ENCODE results near the gene SLC47A2. TPM values are rescaled to one million over a fixed set of nuclear protein-coding genes. Genes with fewer than 3 reads are reported as not detected.
A peak's percentile ranks its signal among the peaks of the same experiment; 100 is the strongest.

SLC47A2 gene
- total RNA-seq, 3 donors from 2014 or later: 0.15 to 0.66 TPM; not detected in 1

GRCh38 chr17:19744492-19744891 is 28.1 kb upstream of the SLC47A2 start:
- no peak for DNase-seq (ENCODE audit: low spot score in 2 of 2)
- intact Hi-C loops (cut with DNase I; ENCODE audit: low total_unique reads): no loop called here
- peaks cover 3 to 5% of the 10 kb centered on the region in 2 donors for H3K4me1 ChIP-seq
- H3K27ac ChIP-seq: peak overlapping the region; percentile 72 to 84
- no peaks in the 10 kb centered on the region for H3K36me3 ChIP-seq
- peak overlapping the region; percentile 49 to 77 (median 50) for H3K4me3 ChIP-seq
- no peak for TF ChIP-seq POLR2A (IDR thresholded peaks at IDR 0.05)
- no peak for TF ChIP-seq POLR2AphosphoS5 (IDR thresholded peaks at IDR 0.05)
- TF ChIP-seq CTCF (IDR thresholded peaks at IDR 0.05): no peak
- H3K9me3 ChIP-seq: no peaks in the 10 kb centered on the region
- no peaks in the 10 kb centered on the region for H3K27me3 ChIP-seq

GRCh38 chr17:19743101-19744100 is 27.0 kb upstream of the SLC47A2 start:
- Histone ChIP-seq H3K9me3 (no peaks in the 10 kb centered on the region), H3K4me3 (no peak overlapping the region), H3K27me3 (no peaks in the 10 kb centered on the region), H3K4me1 (peaks cover 3 to 5% of the 10 kb centered on the region in 2 donors), H3K27ac (no peak overlapping the region), H3K36me3 (no peaks in the 10 kb centered on the region)
- DNase-seq (ENCODE audit: low spot score in 2 of 2): no peak
- TF ChIP-seq POLR2A (IDR thresholded peaks at IDR 0.05) (no peak), CTCF (IDR thresholded peaks at IDR 0.05) (no peak), POLR2AphosphoS5 (IDR thresholded peaks at IDR 0.05) (no peak)
- intact Hi-C loops (cut with DNase I; ENCODE audit: low total_unique reads): no loop called here

GRCh38 chr17:19742495-19742894 is 26.1 kb upstream of the SLC47A2 start:
- DNase-seq (ENCODE audit: low spot score in 2 of 2): no peak
- TF ChIP-seq POLR2AphosphoS5 (IDR thresholded peaks at IDR 0.05) (no peak), POLR2A (IDR thresholded peaks at IDR 0.05) (no peak), CTCF (IDR thresholded peaks at IDR 0.05) (no peak)

GRCh38 chr17:19741832-19742457 is 25.6 kb upstream of the SLC47A2 start:
- no peak overlapping the region for H3K27ac ChIP-seq
- H3K9me3 ChIP-seq: no peaks in the 10 kb centered on the region
- TF ChIP-seq CTCF (IDR thresholded peaks at IDR 0.05) (no peak), POLR2AphosphoS5 (IDR thresholded peaks at IDR 0.05) (no peak), POLR2A (IDR thresholded peaks at IDR 0.05) (no peak)
- DNase-seq (ENCODE audit: low spot score in 2 of 2): no peak
- no peak overlapping the region for H3K4me3 ChIP-seq
- no peaks in the 10 kb centered on the region for H3K36me3 ChIP-seq
- intact Hi-C loops (cut with DNase I; ENCODE audit: low total_unique reads): loop anchor here (1.0 kb wide), 1 partner anchor 24 kb away; no protein-coding TSS in a partner anchor
- peaks cover 3 to 5% of the 10 kb centered on the region in 2 donors for H3K4me1 ChIP-seq
- H3K27me3 ChIP-seq: no peaks in the 10 kb centered on the region

More at GRCh38 chr17:19742495-19742894, 26.1 kb upstream of the SLC47A2 start:
- intact Hi-C loops (cut with DNase I; ENCODE audit: low total_unique reads): loop anchor here (1.0 kb wide), 1 partner anchor 24 kb away; no protein-coding TSS in a partner anchor
- H3K4me3 ChIP-seq: no peak overlapping the region
- H3K27me3 ChIP-seq: no peaks in the 10 kb centered on the region
- no peaks in the 10 kb centered on the region for H3K9me3 ChIP-seq
- H3K27ac ChIP-seq: no peak overlapping the region
- no peaks in the 10 kb centered on the region for H3K36me3 ChIP-seq
- peaks cover 3 to 5% of the 10 kb centered on the region in 2 donors for H3K4me1 ChIP-seq
